Loucy (cell line): ENCODE results near the gene PLEKHA6.

Source experiments
- CTCF ChIP-seq: fragments of 200-600 bp; sonication (generic); conservative IDR thresholded peaks from 2 replicates; pipeline ENCODE4 v1.5.1; 2014; ENCODE audit warnings: mild to moderate bottlenecking, antibody characterized with exemption, low read length
- EZH2phosphoT487 ChIP-seq: fragments of 200-600 bp; IDR thresholded peaks from 2 replicates; pipeline ENCODE4 v1.6.1; 2018; ENCODE audit warnings: antibody characterized with exemption, mild to moderate bottlenecking, moderate library complexity, borderline replicate concordance

- TF ChIP-seq EZH2phosphoT487 (no peak), CTCF (peak; percentile 89)
Observed at GRCh38 chr1:204207136-204207616, 152.6 kb downstream of the PLEKHA6 start.
